ENCODE results near the gene QDPR. TPM values are rescaled to one million over a fixed set of nuclear protein-coding genes. Genes with fewer than 3 reads are reported as not detected.
A peak's percentile ranks its signal among the peaks of the same experiment; 100 is the strongest.

The QDPR gene
- total RNA-seq, 1 donor from 2014 or later: 53.0 TPM

DNA sequence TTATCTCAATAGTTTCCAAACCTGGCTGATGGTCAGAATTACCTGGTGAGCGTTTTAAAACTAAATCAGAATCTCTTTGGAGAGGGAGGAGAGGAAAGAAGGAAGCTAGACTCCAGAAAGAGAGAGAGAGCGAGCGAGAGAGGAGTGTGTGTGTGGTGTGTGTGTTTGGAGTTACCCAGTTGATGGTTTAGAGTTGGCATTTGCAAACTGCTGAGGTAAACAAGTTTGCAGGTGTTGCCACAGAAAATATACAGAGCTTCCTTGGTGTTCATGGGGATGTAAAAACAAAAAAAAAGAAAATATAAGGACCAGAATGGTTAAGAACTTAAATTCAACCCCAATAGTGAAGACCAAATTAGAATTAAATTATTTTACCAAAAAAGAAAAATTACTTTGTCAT, 38.7 kb upstream of the QDPR start:
- peak overlapping the region; percentile 15 for H3K27ac Mint-ChIP-seq
- H3K4me3 Mint-ChIP-seq (ENCODE audit: low read depth): no peak overlapping the region
- H3K9me3 Mint-ChIP-seq (ENCODE audit: low read depth): no peaks in the 10 kb centered on the region
- TF ChIP-seq, protein P1, sequence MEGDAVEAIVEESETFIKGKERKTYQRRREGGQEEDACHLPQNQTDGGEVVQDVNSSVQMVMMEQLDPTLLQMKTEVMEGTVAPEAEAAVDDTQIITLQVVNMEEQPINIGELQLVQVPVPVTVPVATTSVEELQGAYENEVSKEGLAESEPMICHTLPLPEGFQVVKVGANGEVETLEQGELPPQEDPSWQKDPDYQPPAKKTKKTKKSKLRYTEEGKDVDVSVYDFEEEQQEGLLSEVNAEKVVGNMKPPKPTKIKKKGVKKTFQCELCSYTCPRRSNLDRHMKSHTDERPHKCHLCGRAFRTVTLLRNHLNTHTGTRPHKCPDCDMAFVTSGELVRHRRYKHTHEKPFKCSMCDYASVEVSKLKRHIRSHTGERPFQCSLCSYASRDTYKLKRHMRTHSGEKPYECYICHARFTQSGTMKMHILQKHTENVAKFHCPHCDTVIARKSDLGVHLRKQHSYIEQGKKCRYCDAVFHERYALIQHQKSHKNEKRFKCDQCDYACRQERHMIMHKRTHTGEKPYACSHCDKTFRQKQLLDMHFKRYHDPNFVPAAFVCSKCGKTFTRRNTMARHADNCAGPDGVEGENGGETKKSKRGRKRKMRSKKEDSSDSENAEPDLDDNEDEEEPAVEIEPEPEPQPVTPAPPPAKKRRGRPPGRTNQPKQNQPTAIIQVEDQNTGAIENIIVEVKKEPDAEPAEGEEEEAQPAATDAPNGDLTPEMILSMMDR (IDR thresholded peaks at IDR 0.05; ENCODE audit: unreplicated experiment): no peak
- H3K36me3 Mint-ChIP-seq (ENCODE audit: insufficient read depth): no peaks in the 10 kb centered on the region
- peaks cover 19% of the 10 kb centered on the region for H3K4me1 Mint-ChIP-seq (ENCODE audit: low read depth)
- DNase-seq (ENCODE audit: low spot score, unreplicated experiment): no peak
- peaks cover 11% of the 10 kb centered on the region for H3K27me3 Mint-ChIP-seq

DNA sequence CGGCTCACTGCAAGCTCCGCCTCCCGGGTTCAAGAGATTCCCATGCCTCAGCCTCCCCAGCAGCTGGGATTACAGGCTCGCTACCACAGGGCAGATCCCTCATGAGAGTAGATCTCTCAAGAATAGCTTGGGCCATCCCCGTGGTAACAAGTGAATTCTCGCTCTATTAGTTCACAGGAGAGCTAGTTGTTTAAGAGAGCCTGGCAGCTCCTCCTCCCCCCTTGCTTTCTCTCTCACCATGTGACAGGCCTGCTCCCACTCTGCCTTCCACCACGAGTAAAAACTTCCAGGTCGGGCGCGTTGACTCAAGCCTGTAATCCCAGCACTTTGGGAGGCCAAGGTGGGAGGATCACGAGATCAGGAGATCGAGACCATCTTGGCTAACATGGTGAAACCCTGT, 34.8 kb upstream of the QDPR start:
- no peaks in the 10 kb centered on the region for H3K4me1 Mint-ChIP-seq (ENCODE audit: low read depth)
- H3K4me3 Mint-ChIP-seq (ENCODE audit: low read depth): no peak overlapping the region
- no peaks in the 10 kb centered on the region for H3K9me3 Mint-ChIP-seq (ENCODE audit: low read depth)
- no peak for DNase-seq (ENCODE audit: low spot score, unreplicated experiment)
- H3K27me3 Mint-ChIP-seq: peaks cover 4% of the 10 kb centered on the region
- TF ChIP-seq, protein P1 (IDR thresholded peaks at IDR 0.05; ENCODE audit: unreplicated experiment): no peak
- H3K27ac Mint-ChIP-seq: no peak overlapping the region
- H3K36me3 Mint-ChIP-seq (ENCODE audit: insufficient read depth): no peaks in the 10 kb centered on the region

DNA sequence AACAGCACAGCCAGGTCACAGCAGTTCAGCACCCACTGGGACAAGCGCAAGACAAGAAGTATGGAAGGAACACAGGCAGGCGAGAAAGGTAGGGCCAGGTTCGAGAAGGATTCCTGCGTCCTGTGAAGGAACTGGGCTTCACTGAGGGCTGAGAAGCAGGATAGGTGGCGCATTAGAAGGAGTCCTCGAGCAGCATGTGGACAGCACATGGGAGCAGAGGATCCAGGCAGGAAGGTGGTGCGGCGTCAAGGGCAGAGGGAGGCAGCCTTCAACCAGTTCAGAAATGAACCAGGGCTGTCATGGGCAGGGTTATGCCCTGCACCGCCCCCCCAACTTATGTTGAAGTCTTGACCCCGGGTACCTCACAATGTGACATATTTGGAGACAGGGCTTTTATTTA, 34.3 kb upstream of the QDPR start:
- Mint-ChIP-seq H3K27ac (peak overlapping the region; percentile 39), H3K4me3 (ENCODE audit: low read depth) (no peak overlapping the region), H3K27me3 (peaks cover 4% of the 10 kb centered on the region), H3K4me1 (ENCODE audit: low read depth) (no peaks in the 10 kb centered on the region), H3K9me3 (ENCODE audit: low read depth) (no peaks in the 10 kb centered on the region), H3K36me3 (ENCODE audit: insufficient read depth) (no peaks in the 10 kb centered on the region)
- TF ChIP-seq, protein P1 (IDR thresholded peaks at IDR 0.05; ENCODE audit: unreplicated experiment): no peak
- DNase-seq (ENCODE audit: low spot score, unreplicated experiment): no peak

DNA sequence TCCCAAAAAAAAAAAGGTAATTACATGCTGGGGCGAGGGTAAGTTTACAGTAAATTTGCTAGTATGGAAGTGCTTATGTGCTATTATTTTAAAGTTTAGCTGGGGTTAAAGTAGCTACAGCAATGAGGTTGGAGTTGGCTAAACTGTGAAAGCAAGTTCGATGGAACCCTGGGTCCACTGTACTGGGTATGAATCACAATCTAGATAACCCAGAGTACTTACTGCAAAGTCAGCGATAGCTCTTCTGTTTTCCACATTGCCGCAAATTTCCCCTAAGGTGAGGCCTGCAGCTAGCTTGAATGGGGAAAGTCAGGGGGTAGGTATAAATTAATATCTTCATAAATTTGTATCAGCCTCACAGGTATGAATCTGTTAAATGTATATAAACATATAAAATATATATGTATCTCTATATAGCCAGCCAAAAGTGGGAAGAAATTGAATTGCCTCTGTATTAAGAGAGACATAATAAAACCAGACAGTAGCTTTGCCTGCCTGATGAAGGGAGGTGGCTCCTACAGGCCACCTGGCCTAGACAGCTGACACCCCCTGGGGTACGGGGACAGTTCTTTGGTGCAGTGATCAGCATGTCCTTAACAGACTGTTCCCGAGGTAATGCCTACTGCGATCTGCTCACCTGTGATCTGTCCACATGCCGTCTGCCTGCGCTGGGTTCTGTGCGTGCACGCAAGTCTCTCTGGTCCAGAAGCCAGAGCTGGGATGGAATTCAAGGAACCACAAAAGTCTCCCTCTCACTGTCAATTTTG, 33.7 kb upstream of the QDPR start:
- H3K36me3 Mint-ChIP-seq (ENCODE audit: insufficient read depth): no peaks in the 10 kb centered on the region
- no peaks in the 10 kb centered on the region for H3K9me3 Mint-ChIP-seq (ENCODE audit: low read depth)
- H3K4me3 Mint-ChIP-seq (ENCODE audit: low read depth): no peak overlapping the region
- no peaks in the 10 kb centered on the region for H3K4me1 Mint-ChIP-seq (ENCODE audit: low read depth)
- peaks cover 4% of the 10 kb centered on the region for H3K27me3 Mint-ChIP-seq
- TF ChIP-seq, protein P1 (IDR thresholded peaks at IDR 0.05; ENCODE audit: unreplicated experiment): no peak
- no peak for DNase-seq (ENCODE audit: low spot score, unreplicated experiment)
- H3K27ac Mint-ChIP-seq: no peak overlapping the region

DNA sequence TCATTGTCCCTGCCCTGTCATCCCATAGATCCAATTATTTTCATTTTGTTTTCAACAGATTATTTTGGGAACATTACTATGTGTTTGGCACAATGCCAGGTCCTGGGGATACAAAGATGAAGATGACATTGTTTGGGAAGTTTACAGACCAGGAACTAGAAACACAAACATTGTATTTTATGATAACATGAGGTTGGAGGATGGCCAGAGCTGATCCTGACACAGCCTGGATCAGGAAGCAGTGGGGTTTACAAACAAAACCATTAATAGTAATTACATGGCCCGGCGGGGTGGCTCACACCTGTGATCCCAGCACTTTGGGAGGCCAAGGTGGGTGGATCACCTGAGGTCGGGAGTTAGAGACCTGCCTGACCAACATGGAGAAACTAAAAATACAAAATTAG, 32.9 kb upstream of the QDPR start:
- no peak for DNase-seq (ENCODE audit: low spot score, unreplicated experiment)
- TF ChIP-seq, protein P1 (IDR thresholded peaks at IDR 0.05; ENCODE audit: unreplicated experiment): no peak
- Mint-ChIP-seq H3K4me1 (ENCODE audit: low read depth) (no peaks in the 10 kb centered on the region), H3K4me3 (ENCODE audit: low read depth) (no peak overlapping the region), H3K27me3 (peaks cover 7% of the 10 kb centered on the region), H3K27ac (no peak overlapping the region), H3K9me3 (ENCODE audit: low read depth) (no peaks in the 10 kb centered on the region), H3K36me3 (ENCODE audit: insufficient read depth) (no peaks in the 10 kb centered on the region)

Data from progenitor cell of endocrine pancreas (in vitro differentiated cells).